Gastroesophageal sphincter (tissue), 4 donors: ENCODE results near the gene SUGCT. TPM values are rescaled to one million over a fixed set of nuclear protein-coding genes. Genes with fewer than 3 reads are reported as not detected.

Experiments used
- ATAC-seq: fragments of 150-250 bp; one replicate; pipeline ENCODE4 v1.9.1; 2016; ENCODE audit warnings: mild to moderate bottlenecking, moderate library complexity
- H3K27ac ChIP-seq, 4 donors: fragments of 200-600 bp; sonication (generic) in 3 of 4; 1 replicate in 3 of 4; 2 replicates in 1 of 4; pipeline ENCODE4 v1.5.1; 2016 to 2019
- H3K27me3 ChIP-seq: fragments of 200-600 bp; sonication (generic); one replicate; pipeline ENCODE4 v1.5.1; 2019
- H3K36me3 ChIP-seq, 2 donors: fragments of 200-600 bp; sonication (generic); one replicate each; pipeline ENCODE4 v1.5.1; 2019; ENCODE audit warnings: control low read depth in 1 of 2
- H3K4me1 ChIP-seq, 3 donors: fragments of 200-600 bp; sonication (generic); 1 replicate in 2 of 3; 2 replicates in 1 of 3; pipeline ENCODE4 v1.5.1; 2016 to 2019; ENCODE audit warnings: control low read depth in 2 of 3
- H3K4me3 ChIP-seq, 2 donors: fragments of 200-600 bp; sonication (generic); one replicate each; pipeline ENCODE4 v1.5.1; 2019; ENCODE audit warnings: mild to moderate bottlenecking in 1 of 2, moderate library complexity in 1 of 2
- H3K9me3 ChIP-seq, 3 donors: fragments of 200-600 bp; sonication (generic); one replicate each; pipeline ENCODE4 v1.5.1; 2017 to 2019; ENCODE audit warnings: control low read depth in 2 of 3
- CTCF ChIP-seq, 4 experiments: fragments of 200-600 bp in 2 of 4; fragments of 450-650 bp in 2 of 4; sonication (generic) in 1 of 4; IDR thresholded peaks; one replicate each; pipeline ENCODE4 v1.5.1; 2017 to 2019; ENCODE audit warnings: antibody characterized with exemption in 4 of 4, mild to moderate bottlenecking in 2 of 4, moderate library complexity in 2 of 4
- EP300 ChIP-seq: sonication (generic); formaldehyde crosslinking; IDR thresholded peaks from one replicate; pipeline ENCODE4 v1.6.1; 2017; ENCODE audit warnings: antibody characterized with exemption, mild to moderate bottlenecking
- POLR2A ChIP-seq, 2 donors: fragments of 450-650 bp; IDR thresholded peaks; one replicate each; pipeline ENCODE4 v1.6.1; 2017; ENCODE audit warnings: antibody characterized with exemption in 2 of 2, mild to moderate bottlenecking in 2 of 2, moderate library complexity in 1 of 2
- POLR2AphosphoS5 ChIP-seq: sonication (generic); formaldehyde crosslinking; IDR thresholded peaks from one replicate; pipeline ENCODE4 v1.6.1; 2017; ENCODE audit warnings: antibody characterized with exemption
- WGBS, 2 donors: methylation state at CpG; one replicate each; pipeline ENCODE4 v1.1.5; 2018; ENCODE audit warnings: low coverage in 1 of 2; 5-methylcytosine and 5-hydroxymethylcytosine counted together
- total RNA-seq, 4 donors: library from RNA; depleted of rRNA; stranded (reverse); fragments of >200 nt; gene quantifications; one replicate each; pipeline ENCODE4 v1.1.0, GENCODE V29; 2016

Gene SUGCT
- total RNA-seq, 4 donors from 2014 or later = 1.2 to 17.3 (median 10.8) TPM

GRCh38 chr7:40457776-40458480 is 323.1 kb downstream of the SUGCT start:
- Histone ChIP-seq H3K36me3 (no peaks in the 10 kb centered on the region), H3K27ac (no peak overlapping the region), H3K4me1 (no peaks in the 10 kb centered on the region), H3K4me3 (no peak overlapping the region), H3K9me3 (no peaks in the 10 kb centered on the region), H3K27me3 (no peaks in the 10 kb centered on the region)
- WGBS, 2 donors = 50 to 76% methylated on average over 5 of the region's 5 CpGs
- ATAC-seq = no peak
- TF ChIP-seq POLR2A (IDR thresholded peaks at IDR 0.05) (no peak), CTCF (IDR thresholded peaks at IDR 0.05) (no peak), POLR2AphosphoS5 (no peak), EP300 (no peak)

- no peaks in the 10 kb centered on the region for H3K27me3 ChIP-seq
- WGBS, 2 donors = 46 to 47% methylated on average over 3 to 4 of the region's 4 CpGs
- H3K4me3 ChIP-seq = no peak overlapping the region
- H3K9me3 ChIP-seq = no peaks in the 10 kb centered on the region
- H3K27ac ChIP-seq = peak overlapping the region in 1 of 4 donors; percentile 43
- no peaks in the 10 kb centered on the region for H3K4me1 ChIP-seq
- no peak for ATAC-seq
- no peaks in the 10 kb centered on the region for H3K36me3 ChIP-seq
- no peak for TF ChIP-seq EP300
- no peak for TF ChIP-seq CTCF (IDR thresholded peaks at IDR 0.05)
- TF ChIP-seq POLR2AphosphoS5 = no peak
- no peak for TF ChIP-seq POLR2A (IDR thresholded peaks at IDR 0.05)
Measured at GRCh38 chr7:40463446-40463845, 328.6 kb downstream of the SUGCT start.

GRCh38 chr7:40468891-40469864 is 334.4 kb downstream of the SUGCT start:
- peak; percentile 71 for ATAC-seq
- Histone ChIP-seq H3K27ac (peak overlapping the region in 2 of 4 donors; percentile 59 to 60), H3K36me3 (no peaks in the 10 kb centered on the region), H3K27me3 (no peaks in the 10 kb centered on the region), H3K9me3 (no peaks in the 10 kb centered on the region), H3K4me3 (no peak overlapping the region), H3K4me1 (peaks cover 0 to 15% (median 3%) of the 10 kb centered on the region in 3 donors)
- 25 to 44% methylated on average over 2 to 4 of the region's 4 CpGs for WGBS, 2 donors
- TF ChIP-seq POLR2AphosphoS5 (no peak), CTCF (IDR thresholded peaks at IDR 0.05) (no peak), EP300 (no peak)

- Histone ChIP-seq H3K4me1 (peaks cover 0 to 15% (median 3%) of the 10 kb centered on the region in 3 donors), H3K27ac (peak overlapping the region in 2 of 4 donors; percentile 59 to 60), H3K4me3 (no peak overlapping the region), H3K9me3 (no peaks in the 10 kb centered on the region), H3K36me3 (no peaks in the 10 kb centered on the region), H3K27me3 (no peaks in the 10 kb centered on the region)
- no peak for TF ChIP-seq CTCF (IDR thresholded peaks at IDR 0.05)
- no peak for TF ChIP-seq POLR2A (IDR thresholded peaks at IDR 0.05)
- TF ChIP-seq EP300 = no peak
- TF ChIP-seq POLR2AphosphoS5 = no peak
- 50 to 52% methylated on average over 5 to 6 of the region's 6 CpGs for WGBS, 2 donors
- ATAC-seq = peak; percentile 22
Measured at GRCh38 chr7:40470091-40470592, 335.3 kb downstream of the SUGCT start.
